GM18499 (cell line): ENCODE data around the gene JAK3.

Experiments used
- ATAC-seq: cut with Tn5 transposase; IDR thresholded peaks from one replicate; pipeline ENCODE4 v1.9.1; 2021; ENCODE audit warnings: moderate number of reproducible peaks; ENCODE audit not compliant: insufficient read depth, unreplicated experiment

JAK3 gene

GRCh38 chr19:17866312-17866963, 18.7 kb upstream of the JAK3 start:
- no peak for ATAC-seq

GRCh38 chr19:17865364-17866311, 17.9 kb upstream of the JAK3 start:
- no peak for ATAC-seq

- no peak for ATAC-seq
These were observed 15.9 kb upstream of the JAK3 start for GRCh38 chr19:17863520-17864182.

GRCh38 chr19:17862711-17863519, 15.1 kb upstream of the JAK3 start:
- ATAC-seq, result no peak

- ATAC-seq, result no peak
These were observed 14.0 kb upstream of the JAK3 start for GRCh38 chr19:17861542-17862402.

GRCh38 chr19:17860993-17861360, 13.2 kb upstream of the JAK3 start:
- ATAC-seq, result no peak

- ATAC-seq, result no peak
These were observed 12.7 kb upstream of the JAK3 start for GRCh38 chr19:17860331-17860992.

- peak; percentile 81 for ATAC-seq
These were observed 11.9 kb upstream of the JAK3 start, which contains the start of gene RPL18A for GRCh38 chr19:17859533-17860330. Gene RPL18A, plus strand, starts transcription at chr19:17859910. Its CDS starts 47 bp downstream, at chr19:17859957.

- ATAC-seq, result no peak
These were observed 7.7 kb upstream of the JAK3 start for GRCh38 chr19:17855280-17856152.

- ATAC-seq, result no peak
These were observed 6.3 kb upstream of the JAK3 start for GRCh38 chr19:17854061-17854460.

- no peak for ATAC-seq
These were observed 962 bp upstream of the JAK3 start for GRCh38 chr19:17848595-17849292.

- no peak for ATAC-seq
These were observed 1.6 kb downstream of the JAK3 start for GRCh38 chr19:17846146-17846545.

- ATAC-seq, result no peak
These were observed 3.8 kb downstream of the JAK3 start for GRCh38 chr19:17843908-17844490.

GRCh38 chr19:17843292-17843827, 4.4 kb downstream of the JAK3 start:
- ATAC-seq, result no peak

- no peak for ATAC-seq
These were observed 5.0 kb downstream of the JAK3 start for GRCh38 chr19:17842663-17843291.
